ENCODE measurements around the gene TCF12. TPM values are rescaled to one million over a fixed set of nuclear protein-coding genes. Genes with fewer than 3 reads are reported as not detected.

Gene TCF12
- total and polyA plus RNA-seq, 11 donors, result 6.5 to 77.3 (median 43.5) TPM

- ATAC-seq, result no peak
Measured at GRCh38 chr15:57235873-57236272, 317.4 kb downstream of the TCF12 start.

GRCh38 chr15:57236561-57237300 is 318.3 kb downstream of the TCF12 start:
- intact Hi-C loops (cut with DNase I), result no loop called here
- ATAC-seq, result no peak
- peaks cover 0 to 2% (median 0%) of the 10 kb centered on the region in 12 donors for H3K4me1 ChIP-seq
- no peak for DNase-seq
- no peaks in the 10 kb centered on the region for H3K9me3 ChIP-seq
- H3K27ac ChIP-seq, result no peak overlapping the region
- H3K27me3 ChIP-seq, result no peaks in the 10 kb centered on the region
- H3K4me3 ChIP-seq, result no peak overlapping the region
- peaks cover 0 to 61% (median 42%) of the 10 kb centered on the region in 9 donors for H3K36me3 ChIP-seq
- TF ChIP-seq POLR2A (IDR thresholded peaks at IDR 0.05) (no peak), CTCF (IDR thresholded peaks at IDR 0.05) (no peak)
- WGBS, 4 donors, result 61 to 70% (median 68%) methylated on average over 3 of the region's 3 CpGs

More at GRCh38 chr15:57235873-57236272, 317.4 kb downstream of the TCF12 start:
- Histone ChIP-seq H3K4me3 (no peak overlapping the region), H3K36me3 (peaks cover 0 to 54% (median 42%) of the 10 kb centered on the region in 9 donors), H3K27me3 (no peaks in the 10 kb centered on the region), H3K4me1 (peaks cover 0 to 2% (median 0%) of the 10 kb centered on the region in 12 donors), H3K27ac (no peak overlapping the region), H3K9me3 (no peaks in the 10 kb centered on the region)
- no peak for DNase-seq
- 74 to 80% (median 78%) methylated on average over 4 of the region's 4 CpGs for WGBS, 4 donors
- intact Hi-C loops (cut with DNase I), result no loop called here
- TF ChIP-seq POLR2A (IDR thresholded peaks at IDR 0.05) (no peak), CTCF (IDR thresholded peaks at IDR 0.05) (no peak)

GRCh38 chr15:57237301-57237642 is 318.8 kb downstream of the TCF12 start:
- WGBS, 4 donors, result 71 to 78% (median 75%) methylated on average over 2 of the region's 2 CpGs
- Histone ChIP-seq H3K27me3 (no peaks in the 10 kb centered on the region), H3K36me3 (peaks cover 0 to 58% (median 38%) of the 10 kb centered on the region in 9 donors), H3K4me1 (peaks cover 0 to 2% (median 0%) of the 10 kb centered on the region in 12 donors), H3K27ac (no peak overlapping the region), H3K9me3 (no peaks in the 10 kb centered on the region), H3K4me3 (no peak overlapping the region)
- no peak for TF ChIP-seq CTCF (IDR thresholded peaks at IDR 0.05)
- no peak for TF ChIP-seq POLR2A (IDR thresholded peaks at IDR 0.05)
- intact Hi-C loops (cut with DNase I), result no loop called here
- DNase-seq (no peak), ATAC-seq (no peak)

GRCh38 chr15:57237676-57238075 is 319.2 kb downstream of the TCF12 start:
- TF ChIP-seq POLR2A (IDR thresholded peaks at IDR 0.05), result no peak
- no peak for TF ChIP-seq CTCF (IDR thresholded peaks at IDR 0.05)
- peaks cover 0 to 54% (median 34%) of the 10 kb centered on the region in 9 donors for H3K36me3 ChIP-seq
- 78 to 86% (median 80%) methylated on average over 1 of the region's 1 CpG for WGBS, 4 donors
- no peaks in the 10 kb centered on the region for H3K9me3 ChIP-seq
- H3K27me3 ChIP-seq, result no peaks in the 10 kb centered on the region
- no peak for DNase-seq
- peaks cover 0 to 2% (median 0%) of the 10 kb centered on the region in 12 donors for H3K4me1 ChIP-seq
- no peak overlapping the region for H3K27ac ChIP-seq
- no peak overlapping the region for H3K4me3 ChIP-seq
- intact Hi-C loops (cut with DNase I), result no loop called here
- ATAC-seq, result no peak
